Measurements from ENCODE around the gene CDK6. TPM values are rescaled to one million over a fixed set of nuclear protein-coding genes. Genes with fewer than 3 reads are reported as not detected.

Gene CDK6
- total and polyA plus RNA-seq, 9 of the 15 experiments (the other 6 are each of a cell fraction or from before 2014, with no cell fraction given) = 7.6 to 109 (median 44.4) TPM

GRCh38 chr7:92836489-92836999, at the start of gene CDK6 (continued):
- TF ChIP-seq JUN (IDR thresholded peaks at IDR 0.05; ENCODE audit: borderline replicate concordance, low read depth, low read length) (no peak), JUN (CRISPR knock-in tag; IDR thresholded peaks at IDR 0.05; ENCODE audit: borderline replicate concordance) (no peak), RHOXF2B (CRISPR knock-in tag; conservative IDR thresholded peaks at IDR 0.05) (no peak), ELF4 (CRISPR knock-in tag; IDR thresholded peaks at IDR 0.05) (no peak), BRF1 (IDR thresholded peaks at IDR 0.05; ENCODE audit: borderline replicate concordance, extremely low read depth, insufficient read length) (no peak), ARID1B (IDR thresholded peaks at IDR 0.05) (no peak), CBX1 (IDR thresholded peaks at IDR 0.05; ENCODE audit: low read depth) (0 out of 2 replicates have a peak, but pooled peaks have one; percentile 40), HNRNPLL (IDR thresholded peaks at IDR 0.05; ENCODE audit: low read depth, low read length, poor library complexity, severe bottlenecking) (no peak), SRSF7 (optimal IDR thresholded peaks at IDR 0.05; ENCODE audit: low read depth, low read length) (no peak), HIVEP1 (CRISPR knock-in tag; IDR thresholded peaks at IDR 0.05) (no peak), HCFC1 (IDR thresholded peaks at IDR 0.05; ENCODE audit: low read depth, low read length) (no peak; the same call in 1 of the 2 replicates), DACH1 (IDR thresholded peaks at IDR 0.05; ENCODE audit: partially characterized antibody) (no peak), EHMT2 (IDR thresholded peaks at IDR 0.05) (no peak), ZZZ3 (IDR thresholded peaks at IDR 0.05) (no peak), TAF1 (IDR thresholded peaks at IDR 0.05; ENCODE audit: control insufficient read depth, extremely low read depth, insufficient read depth, low read length, severe bottlenecking) (peak; percentile 79), NR4A1 (CRISPR knock-in tag; IDR thresholded peaks at IDR 0.05) (no peak), NR4A1 (tag; IDR thresholded peaks at IDR 0.05) (no peak), GTF2F1 (IDR thresholded peaks at IDR 0.05; ENCODE audit: low read depth, low read length) (no peak), SAFB2 (IDR thresholded peaks at IDR 0.05; ENCODE audit: borderline replicate concordance, low read depth, low read length, severe bottlenecking) (no peak), DEAF1 (CRISPR knock-in tag; IDR thresholded peaks at IDR 0.05) (no peak), ETV6 (IDR thresholded peaks at IDR 0.05; ENCODE audit: borderline replicate concordance in 1 of 2, low read depth in 2 of 2, low read length in 1 of 2) (no peak), ETV6 (CRISPR knock-in tag; IDR thresholded peaks at IDR 0.05; ENCODE audit: borderline replicate concordance) (no peak), GMEB1 (CRISPR knock-in tag; IDR thresholded peaks at IDR 0.05) (peak; percentile 43; the same call in 1 of the 2 replicates), HDAC6 (IDR thresholded peaks at IDR 0.05; ENCODE audit: low read depth, low read length) (no peak), CCNT2 (IDR thresholded peaks at IDR 0.05; ENCODE audit: borderline replicate concordance, extremely low read depth, insufficient read length, low read depth, low read length) (peak; percentile 86), MYNN (IDR thresholded peaks at IDR 0.05) (no peak; the same call in 1 of the 2 replicates), MYNN (CRISPR knock-in tag; IDR thresholded peaks at IDR 0.05) (no peak), MCM5 (IDR thresholded peaks at IDR 0.05; ENCODE audit: low read depth) (no peak), SMARCE1 (IDR thresholded peaks at IDR 0.05) (no peak), SOX6 (IDR thresholded peaks at IDR 0.05) (no peak)

Measured in K562 (cell line).